ENCODE results near the gene CIAPIN1.

The CIAPIN1 gene

GRCh38 chr16:57390636-57391295, 56.4 kb downstream of the CIAPIN1 start:
- H3K27me3 ChIP-seq = peaks cover 24% of the 10 kb centered on the region
- no peak for TF ChIP-seq CTCF (IDR thresholded peaks at IDR 0.05)
- H3K27ac ChIP-seq = no peak overlapping the region

DNA sequence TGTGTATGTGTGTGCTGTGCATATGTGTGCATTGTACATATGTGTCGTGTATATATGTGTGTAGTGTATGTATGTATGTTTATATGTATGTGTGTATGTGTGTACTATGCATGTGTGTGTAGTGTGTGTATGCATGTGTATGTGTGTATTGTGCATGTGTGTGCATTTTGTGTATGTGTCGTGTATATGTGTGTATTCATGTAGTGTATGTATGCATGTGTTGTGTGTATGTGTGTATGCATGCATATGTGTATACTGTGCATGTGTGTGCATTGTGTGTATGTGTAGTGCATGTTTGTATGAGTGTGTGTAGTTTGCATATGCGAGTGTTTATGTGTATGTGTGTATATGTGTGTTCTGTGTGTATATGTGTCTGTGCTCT, 58.1 kb downstream of the CIAPIN1 start:
- Histone ChIP-seq H3K27me3 (peaks cover 30% of the 10 kb centered on the region), H3K4me1 (ENCODE audit: control insufficient read depth in 1 of 2, insufficient read depth in 1 of 2, low read depth in 1 of 2, low read length in 1 of 2) (peaks cover 0 to 3% of the 10 kb centered on the region in 2 experiments)
- TF ChIP-seq CTCF (IDR thresholded peaks at IDR 0.05) = no peak

More at GRCh38 chr16:57390636-57391295, 56.4 kb downstream of the CIAPIN1 start:
- Histone ChIP-seq H3K36me3 (no peaks in the 10 kb centered on the region), H3K9me3 (no peaks in the 10 kb centered on the region), H3K4me3 (ENCODE audit: low read depth in 1 of 2, low read length in 1 of 2) (no peak overlapping the region), H3K4me1 (ENCODE audit: control insufficient read depth in 1 of 2, insufficient read depth in 1 of 2, low read depth in 1 of 2, low read length in 1 of 2) (no peaks in the 10 kb centered on the region)

GRCh38 chr16:57388359-57389086, 58.7 kb downstream of the CIAPIN1 start:
- H3K27me3 ChIP-seq = peaks cover 30% of the 10 kb centered on the region
- no peaks in the 10 kb centered on the region for H3K36me3 ChIP-seq
- H3K27ac ChIP-seq = no peak overlapping the region
- TF ChIP-seq CTCF (IDR thresholded peaks at IDR 0.05) = no peak
- H3K4me3 ChIP-seq (ENCODE audit: low read depth in 1 of 2, low read length in 1 of 2) = no peak overlapping the region
- no peaks in the 10 kb centered on the region for H3K9me3 ChIP-seq
- peaks cover 0 to 3% of the 10 kb centered on the region in 2 experiments for H3K4me1 ChIP-seq (ENCODE audit: control insufficient read depth in 1 of 2, insufficient read depth in 1 of 2, low read depth in 1 of 2, low read length in 1 of 2)

More for the DNA sequence above, 58.1 kb downstream of the CIAPIN1 start:
- H3K36me3 ChIP-seq = no peaks in the 10 kb centered on the region
- H3K4me3 ChIP-seq (ENCODE audit: low read depth in 1 of 2, low read length in 1 of 2) = no peak overlapping the region
- no peaks in the 10 kb centered on the region for H3K9me3 ChIP-seq
- H3K27ac ChIP-seq = no peak overlapping the region

DNA sequence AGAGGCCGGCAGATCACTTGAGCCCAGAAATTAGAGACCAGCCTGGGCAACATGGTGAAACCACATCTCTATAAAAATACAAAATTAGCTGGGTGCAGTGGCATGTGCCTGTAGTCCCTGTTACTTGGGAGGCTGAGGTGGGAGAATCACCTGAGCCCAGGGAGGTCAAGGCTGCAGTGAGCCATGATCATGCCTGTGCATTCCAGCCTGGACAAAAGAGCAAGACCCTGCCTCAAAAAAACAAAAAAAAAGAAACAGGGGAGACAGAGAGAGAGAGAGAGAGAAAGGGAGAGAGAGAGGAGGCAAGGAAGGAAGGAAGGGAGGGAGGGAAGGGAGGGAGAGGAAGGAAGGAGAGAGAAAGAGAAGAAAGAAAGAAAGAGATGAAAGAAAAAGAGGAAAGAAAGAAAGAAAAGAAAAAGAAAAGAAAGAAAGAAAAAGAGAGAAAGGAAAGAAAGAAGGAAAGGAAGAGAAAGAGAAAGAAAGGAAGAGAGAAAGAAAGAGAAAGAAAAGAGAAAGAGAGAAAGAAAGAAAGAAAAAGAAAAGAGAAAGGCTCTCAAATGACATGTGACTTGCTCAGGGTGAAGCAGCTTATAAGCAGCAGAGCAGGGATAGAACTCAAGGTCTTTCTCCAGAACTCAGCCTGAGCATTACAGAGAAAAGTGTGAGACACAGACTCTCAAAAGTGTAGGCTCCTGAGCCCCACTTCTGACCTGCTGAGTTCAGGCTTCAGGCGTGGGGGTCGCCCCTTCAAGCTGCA, 59.4 kb downstream of the CIAPIN1 start:
- no peak overlapping the region for H3K27ac ChIP-seq
- no peak overlapping the region for H3K4me3 ChIP-seq (ENCODE audit: low read depth in 1 of 2, low read length in 1 of 2)
- H3K36me3 ChIP-seq = no peaks in the 10 kb centered on the region
- no peak for TF ChIP-seq CTCF (IDR thresholded peaks at IDR 0.05)
- H3K9me3 ChIP-seq = no peaks in the 10 kb centered on the region
- H3K4me1 ChIP-seq (ENCODE audit: control insufficient read depth in 1 of 2, insufficient read depth in 1 of 2, low read depth in 1 of 2, low read length in 1 of 2) = peaks cover 0 to 3% of the 10 kb centered on the region in 2 experiments
- H3K27me3 ChIP-seq = peaks cover 30% of the 10 kb centered on the region

DNA sequence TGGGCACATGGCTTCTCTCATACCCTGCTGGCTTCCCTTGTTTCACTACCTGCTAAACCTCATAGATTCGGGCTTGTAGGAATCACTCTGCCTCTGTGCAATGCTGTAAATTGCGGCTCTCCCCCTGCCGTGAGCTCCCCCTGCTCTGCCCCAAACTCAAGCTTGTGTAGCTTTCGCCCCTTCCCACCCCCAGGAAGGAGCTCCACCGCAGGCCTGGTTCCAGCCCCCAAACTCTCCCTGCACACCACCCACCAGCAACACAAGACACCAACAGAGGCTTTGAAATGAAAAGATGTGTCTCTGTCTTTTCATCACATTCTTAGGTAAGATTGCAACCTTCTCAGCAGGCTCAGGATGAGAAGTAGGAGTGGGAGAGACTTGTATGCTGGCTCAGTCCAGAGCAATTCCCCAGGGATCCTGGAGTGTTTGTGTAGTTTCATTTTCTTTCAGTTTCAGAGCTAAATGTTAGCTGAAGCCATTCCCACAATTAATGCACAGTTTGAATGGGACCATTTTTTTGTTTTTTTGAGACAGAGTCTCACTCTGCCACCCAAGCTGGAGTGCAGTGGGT, 60.7 kb downstream of the CIAPIN1 start:
- Histone ChIP-seq H3K4me1 (ENCODE audit: control insufficient read depth in 1 of 2, insufficient read depth in 1 of 2, low read depth in 1 of 2, low read length in 1 of 2) (peaks cover 0 to 3% of the 10 kb centered on the region in 2 experiments), H3K9me3 (no peaks in the 10 kb centered on the region), H3K4me3 (ENCODE audit: low read depth in 1 of 2, low read length in 1 of 2) (no peak overlapping the region), H3K27ac (no peak overlapping the region), H3K27me3 (peaks cover 30% of the 10 kb centered on the region), H3K36me3 (no peaks in the 10 kb centered on the region)
- TF ChIP-seq CTCF (IDR thresholded peaks at IDR 0.05) = no peak

Measured in neutrophil (primary cell).